Liver (tissue), 9 donors: ENCODE results near the gene CTSE. TPM values are rescaled to one million over a fixed set of nuclear protein-coding genes. Genes with fewer than 3 reads are reported as not detected.

Experiments used
- DNase-seq: peaks from one replicate; pipeline ENCODE4 v3.0.0-alpha.2; 2017; ENCODE audit warnings: low spot score
- H3K27ac ChIP-seq, 2 donors: one replicate each; pipeline ENCODE4 v1.7.0; 2013; ENCODE audit warnings: inconsistent platforms in 2 of 2, low read length in 2 of 2, control low read depth in 1 of 2, low read depth in 1 of 2, mild to moderate bottlenecking in 1 of 2
- H3K27me3 ChIP-seq, 4 donors: one replicate each; pipeline versions ENCODE4 v1.6.1 to v1.7.0; 2013; ENCODE audit warnings: low read length in 3 of 4, inconsistent platforms in 1 of 4, mild to moderate bottlenecking in 1 of 4, moderate library complexity in 1 of 4; ENCODE audit not compliant: control insufficient read depth in 4 of 4, insufficient read depth in 4 of 4
- H3K36me3 ChIP-seq, 4 donors: one replicate each; pipeline versions ENCODE4 v1.6.1 to v1.7.0; 2013; ENCODE audit warnings: low read length in 3 of 4, mild to moderate bottlenecking in 3 of 4, low read depth in 1 of 4, moderate library complexity in 1 of 4; ENCODE audit not compliant: control insufficient read depth in 4 of 4, insufficient read depth in 3 of 4
- H3K4me1 ChIP-seq, 4 donors: one replicate each; pipeline versions ENCODE4 v1.6.1 to v1.7.0; 2013; ENCODE audit warnings: low read length in 3 of 4, mild to moderate bottlenecking in 3 of 4, moderate library complexity in 1 of 4; ENCODE audit not compliant: control insufficient read depth in 4 of 4, insufficient read depth in 4 of 4
- H3K4me3 ChIP-seq, 3 donors: one replicate each; pipeline versions ENCODE4 v1.6.1 to v1.7.0; 2013; ENCODE audit warnings: low read length in 3 of 3, control low read depth in 1 of 3, low read depth in 1 of 3, mild to moderate bottlenecking in 1 of 3
- H3K9ac ChIP-seq, 2 donors: one replicate each; pipeline ENCODE4 v1.7.0; 2013; ENCODE audit warnings: low read length in 2 of 2, mild to moderate bottlenecking in 2 of 2, moderate library complexity in 2 of 2, control low read depth in 1 of 2, low read depth in 1 of 2
- H3K9me3 ChIP-seq, 4 donors: one replicate each; pipeline versions ENCODE4 v1.6.1 to v1.7.0; 2013; ENCODE audit warnings: low read length in 3 of 4; ENCODE audit not compliant: control insufficient read depth in 4 of 4
- EGR1 ChIP-seq, 2 donors: IDR thresholded peaks; 2 replicates each; pipeline ENCODE4 v1.6.1; 2016 to 2018; ENCODE audit warnings: antibody characterized with exemption in 2 of 2, low read depth in 2 of 2
- FOXA1 ChIP-seq: IDR thresholded peaks from 2 replicates; pipeline ENCODE4 v1.6.1; 2016; ENCODE audit warnings: antibody characterized with exemption
- FOXA2 ChIP-seq: IDR thresholded peaks from 2 replicates; pipeline ENCODE4 v1.6.1; 2016; ENCODE audit warnings: antibody characterized with exemption
- GABPA ChIP-seq, 2 donors: IDR thresholded peaks in 1 of 2; conservative IDR thresholded peaks in 1 of 2; 2 replicates each; pipeline ENCODE4 v1.6.1; 2016; ENCODE audit warnings: antibody characterized with exemption in 2 of 2, mild to moderate bottlenecking in 1 of 2, moderate library complexity in 1 of 2
- HNF4A ChIP-seq, 2 donors: conservative IDR thresholded peaks; 2 replicates each; pipeline ENCODE4 v1.6.1; 2016; ENCODE audit warnings: antibody characterized with exemption in 2 of 2, mild to moderate bottlenecking in 2 of 2
- RXRA ChIP-seq, 2 donors: IDR thresholded peaks; 2 replicates each; pipeline ENCODE4 v1.6.1; 2017 to 2018; ENCODE audit warnings: antibody characterized with exemption in 2 of 2, mild to moderate bottlenecking in 1 of 2
- SP1 ChIP-seq: IDR thresholded peaks from 2 replicates; pipeline ENCODE4 v1.6.1; 2018; ENCODE audit warnings: antibody characterized with exemption, mild to moderate bottlenecking
- WGBS: extraction: QIAGEN DNeasy Blood & Tissue Kit; methylation state at CpG from one replicate; pipeline ENCODE4 v1.1.7; 2013; 5-methylcytosine and 5-hydroxymethylcytosine counted together
- polyA plus RNA-seq, 2 donors: library from polyadenylated mRNA; stranded (reverse) in 1 of 2; unstranded in 1 of 2; fragments of 200-250 nt in 1 of 2; fragments of >200 nt in 1 of 2; fragmentation: Nextera tagmentation in 1 of 2; extraction: Ambion mirVana in 1 of 2; gene quantifications; one replicate each; pipeline versions ENCODE4 v1.2.1 to v1.2.3, GENCODE V29; 2013 to 2015
- total RNA-seq, 2 donors: library from RNA; depleted of rRNA; stranded (reverse); fragments of >200 nt; gene quantifications; one replicate each; pipeline ENCODE4 v1.2.3, GENCODE V29; 2014
- TF ChIP-seq, protein P1 (sequence below): IDR thresholded peaks from 2 replicates; pipeline ENCODE4 v1.6.1; 2016; ENCODE audit warnings: antibody characterized with exemption, mild to moderate bottlenecking
- TF ChIP-seq, protein P2 (sequence below): fragments of 150-350 bp; IDR thresholded peaks from 2 replicates; pipeline ENCODE4 v1.5.1; 2017; ENCODE audit warnings: improper control_type of control experiment, low read depth, low read length; ENCODE audit not compliant: missing input control
- TF ChIP-seq, protein P3 (sequence below): IDR thresholded peaks from 2 replicates; pipeline ENCODE4 v1.6.1; 2016; ENCODE audit warnings: antibody characterized with exemption
- TF ChIP-seq, protein P4 (sequence below): IDR thresholded peaks from 2 replicates; pipeline ENCODE4 v1.6.1; 2016; ENCODE audit warnings: antibody characterized with exemption
- donor health status: healthy.
- donor health status: healthy.
- donor health status: healthy.
- donor health status: healthy.
- donor health status: healthy.

Gene CTSE
- total RNA-seq (10 to 100 TPM in 1 of 2 donors, under 1 TPM in 1; under 0.01 to 32.8 TPM), polyA plus RNA-seq (under 1 TPM; 0.03 to 0.08 TPM)

DNA sequence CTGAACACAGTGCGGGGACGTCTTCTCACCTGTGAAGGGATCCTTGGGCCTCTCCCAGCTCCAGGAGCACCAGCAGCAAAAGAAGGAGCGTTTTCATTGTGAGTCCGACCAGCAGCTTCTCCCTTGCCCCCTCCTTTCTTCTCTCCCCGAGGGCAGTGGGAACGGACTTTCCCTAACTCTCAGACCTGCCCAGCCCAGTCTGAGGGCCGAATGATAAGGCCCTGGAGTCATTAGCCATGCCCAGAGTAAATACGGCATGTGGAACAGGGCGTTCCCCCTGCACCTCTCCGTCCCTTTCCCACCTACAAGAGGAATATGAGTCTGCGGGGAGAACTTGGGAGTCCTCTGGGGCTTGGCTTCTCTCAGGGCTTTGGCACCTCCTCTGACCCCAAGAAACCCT, at the start of gene CTSE:
Gene CTSE, minus strand, starts transcription at position 201 of the 400 bp plus-strand sequence. Its CDS starts 104 bp downstream, at position 97.
- Histone ChIP-seq H3K9me3 (no peaks in the 10 kb centered on the region), H3K9ac (no peak within 1 kb of the TSS), H3K4me3 (no peak within 1 kb of the TSS), H3K27me3 (no peaks in the 10 kb centered on the region), H3K4me1 (peaks cover 0 to 6% (median 1%) of the 10 kb centered on the region in 4 donors), H3K27ac (no peak within 1 kb of the TSS), H3K36me3 (no peaks in the 10 kb centered on the region)
- DNase-seq: peak; percentile 71
- 85% methylated on average over 11 of the region's 11 CpGs for WGBS
- TF ChIP-seq HNF4A (conservative IDR thresholded peaks at IDR 0.05) (no peak), RXRA (IDR thresholded peaks at IDR 0.05) (no peak), EGR1 (IDR thresholded peaks at IDR 0.05; ENCODE audit: low read depth in 2 of 2) (no peak), FOXA1 (no peak), GABPA (IDR thresholded peaks at IDR 0.05 in 1 of 2, conservative IDR thresholded peaks at IDR 0.05 in 1 of 2) (no peak)
- TF ChIP-seq, protein P1, sequence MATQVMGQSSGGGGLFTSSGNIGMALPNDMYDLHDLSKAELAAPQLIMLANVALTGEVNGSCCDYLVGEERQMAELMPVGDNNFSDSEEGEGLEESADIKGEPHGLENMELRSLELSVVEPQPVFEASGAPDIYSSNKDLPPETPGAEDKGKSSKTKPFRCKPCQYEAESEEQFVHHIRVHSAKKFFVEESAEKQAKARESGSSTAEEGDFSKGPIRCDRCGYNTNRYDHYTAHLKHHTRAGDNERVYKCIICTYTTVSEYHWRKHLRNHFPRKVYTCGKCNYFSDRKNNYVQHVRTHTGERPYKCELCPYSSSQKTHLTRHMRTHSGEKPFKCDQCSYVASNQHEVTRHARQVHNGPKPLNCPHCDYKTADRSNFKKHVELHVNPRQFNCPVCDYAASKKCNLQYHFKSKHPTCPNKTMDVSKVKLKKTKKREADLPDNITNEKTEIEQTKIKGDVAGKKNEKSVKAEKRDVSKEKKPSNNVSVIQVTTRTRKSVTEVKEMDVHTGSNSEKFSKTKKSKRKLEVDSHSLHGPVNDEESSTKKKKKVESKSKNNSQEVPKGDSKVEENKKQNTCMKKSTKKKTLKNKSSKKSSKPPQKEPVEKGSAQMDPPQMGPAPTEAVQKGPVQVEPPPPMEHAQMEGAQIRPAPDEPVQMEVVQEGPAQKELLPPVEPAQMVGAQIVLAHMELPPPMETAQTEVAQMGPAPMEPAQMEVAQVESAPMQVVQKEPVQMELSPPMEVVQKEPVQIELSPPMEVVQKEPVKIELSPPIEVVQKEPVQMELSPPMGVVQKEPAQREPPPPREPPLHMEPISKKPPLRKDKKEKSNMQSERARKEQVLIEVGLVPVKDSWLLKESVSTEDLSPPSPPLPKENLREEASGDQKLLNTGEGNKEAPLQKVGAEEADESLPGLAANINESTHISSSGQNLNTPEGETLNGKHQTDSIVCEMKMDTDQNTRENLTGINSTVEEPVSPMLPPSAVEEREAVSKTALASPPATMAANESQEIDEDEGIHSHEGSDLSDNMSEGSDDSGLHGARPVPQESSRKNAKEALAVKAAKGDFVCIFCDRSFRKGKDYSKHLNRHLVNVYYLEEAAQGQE: no peak
- TF ChIP-seq, protein P2, sequence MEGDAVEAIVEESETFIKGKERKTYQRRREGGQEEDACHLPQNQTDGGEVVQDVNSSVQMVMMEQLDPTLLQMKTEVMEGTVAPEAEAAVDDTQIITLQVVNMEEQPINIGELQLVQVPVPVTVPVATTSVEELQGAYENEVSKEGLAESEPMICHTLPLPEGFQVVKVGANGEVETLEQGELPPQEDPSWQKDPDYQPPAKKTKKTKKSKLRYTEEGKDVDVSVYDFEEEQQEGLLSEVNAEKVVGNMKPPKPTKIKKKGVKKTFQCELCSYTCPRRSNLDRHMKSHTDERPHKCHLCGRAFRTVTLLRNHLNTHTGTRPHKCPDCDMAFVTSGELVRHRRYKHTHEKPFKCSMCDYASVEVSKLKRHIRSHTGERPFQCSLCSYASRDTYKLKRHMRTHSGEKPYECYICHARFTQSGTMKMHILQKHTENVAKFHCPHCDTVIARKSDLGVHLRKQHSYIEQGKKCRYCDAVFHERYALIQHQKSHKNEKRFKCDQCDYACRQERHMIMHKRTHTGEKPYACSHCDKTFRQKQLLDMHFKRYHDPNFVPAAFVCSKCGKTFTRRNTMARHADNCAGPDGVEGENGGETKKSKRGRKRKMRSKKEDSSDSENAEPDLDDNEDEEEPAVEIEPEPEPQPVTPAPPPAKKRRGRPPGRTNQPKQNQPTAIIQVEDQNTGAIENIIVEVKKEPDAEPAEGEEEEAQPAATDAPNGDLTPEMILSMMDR: no peak
- TF ChIP-seq, protein P3, sequence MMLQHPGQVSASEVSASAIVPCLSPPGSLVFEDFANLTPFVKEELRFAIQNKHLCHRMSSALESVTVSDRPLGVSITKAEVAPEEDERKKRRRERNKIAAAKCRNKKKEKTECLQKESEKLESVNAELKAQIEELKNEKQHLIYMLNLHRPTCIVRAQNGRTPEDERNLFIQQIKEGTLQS: no peak

DNA sequence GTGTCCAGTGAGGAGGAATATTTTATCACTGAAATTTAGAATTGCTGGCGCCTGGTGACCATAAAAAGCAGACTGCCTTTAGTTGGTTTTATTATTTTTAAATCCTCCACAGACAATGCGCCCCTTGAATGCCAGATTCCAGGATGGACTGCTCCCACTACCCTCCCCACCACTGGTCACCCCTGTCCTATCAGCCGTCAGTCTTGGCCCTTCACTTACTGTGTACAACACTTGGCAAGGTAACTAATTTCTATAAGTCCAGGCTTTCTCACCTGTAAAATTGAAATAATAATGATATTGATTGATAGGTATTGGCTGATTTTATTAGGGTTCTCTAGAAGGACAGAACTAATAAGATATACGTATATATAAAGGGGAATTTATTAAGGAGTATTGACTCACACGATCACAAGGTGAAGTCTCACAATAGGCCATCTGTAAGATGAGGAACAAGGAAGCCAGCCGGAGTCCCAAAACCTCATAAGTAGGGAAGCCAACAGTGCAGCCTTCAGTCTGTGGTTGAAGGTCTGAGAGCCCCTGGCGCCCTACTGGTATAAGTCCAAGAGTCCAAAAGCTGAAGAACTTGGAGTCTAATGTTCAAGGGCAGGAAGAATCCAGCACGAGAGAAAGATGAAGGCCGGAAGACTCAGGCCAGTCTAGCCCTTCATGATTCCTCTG, 47.1 kb upstream of the CTSE start:
- TF ChIP-seq, protein P4, sequence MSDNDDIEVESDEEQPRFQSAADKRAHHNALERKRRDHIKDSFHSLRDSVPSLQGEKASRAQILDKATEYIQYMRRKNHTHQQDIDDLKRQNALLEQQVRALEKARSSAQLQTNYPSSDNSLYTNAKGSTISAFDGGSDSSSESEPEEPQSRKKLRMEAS: no peak
- Histone ChIP-seq H3K9ac (no peak overlapping the region), H3K27me3 (no peaks in the 10 kb centered on the region), H3K4me3 (no peak overlapping the region), H3K27ac (no peak overlapping the region), H3K36me3 (no peaks in the 10 kb centered on the region), H3K4me1 (peaks cover 0 to 18% (median 13%) of the 10 kb centered on the region in 4 donors), H3K9me3 (no peaks in the 10 kb centered on the region)
- WGBS: 89% methylated on average over 9 of the region's 9 CpGs
- DNase-seq: no peak

DNA sequence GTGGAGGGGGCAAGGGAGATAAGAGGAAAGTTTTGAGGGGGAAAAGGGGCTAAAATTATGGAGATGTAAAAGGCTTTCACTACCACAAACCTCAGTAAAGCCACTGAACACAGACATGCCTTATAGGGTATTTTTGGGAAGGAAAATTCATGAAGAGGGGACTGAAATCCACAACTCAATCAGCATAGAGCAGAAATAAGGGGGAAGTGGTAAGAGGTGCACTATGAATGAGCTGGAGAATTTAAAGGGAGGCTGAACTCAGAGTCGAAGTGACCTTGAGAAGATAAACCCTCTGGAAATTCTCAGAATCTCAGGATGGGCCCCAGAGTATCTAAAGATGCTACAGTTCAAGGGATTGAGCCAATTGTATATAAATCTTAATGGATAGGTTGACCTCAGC, 44.6 kb upstream of the CTSE start:
- peak overlapping the region in 1 of 2 donors; percentile 80 for H3K27ac ChIP-seq
- peaks cover 0 to 18% (median 13%) of the 10 kb centered on the region in 4 donors for H3K4me1 ChIP-seq
- H3K9ac ChIP-seq: no peak overlapping the region
- no peaks in the 10 kb centered on the region for H3K27me3 ChIP-seq
- H3K4me3 ChIP-seq: no peak overlapping the region
- WGBS: 47% methylated on average over 1 of the region's 1 CpG
- no peak for TF ChIP-seq SP1
- TF ChIP-seq FOXA2: no peak
- TF ChIP-seq, protein P4: no peak
- no peak for TF ChIP-seq GABPA (IDR thresholded peaks at IDR 0.05 in 1 of 2, conservative IDR thresholded peaks at IDR 0.05 in 1 of 2)
- TF ChIP-seq, protein P3: no peak
- no peak for TF ChIP-seq EGR1 (IDR thresholded peaks at IDR 0.05; ENCODE audit: low read depth in 2 of 2)
- no peak for TF ChIP-seq FOXA1
- H3K36me3 ChIP-seq: no peaks in the 10 kb centered on the region
- no peak for DNase-seq
- no peaks in the 10 kb centered on the region for H3K9me3 ChIP-seq
